Endothelial cell of hepatic sinusoid (primary cell): Measurements from ENCODE around the gene LDLRAD2.
"Not testable (repeated sequence)": the region's sequence is repeated elsewhere in the genome, so short reads cannot be mapped to it uniquely, and the experiment has no call there.

ENCODE experiments used
- in situ Hi-C: cut with HindIII; loops from 2 replicates; pipeline ENCODE4 v1.10.0; 2017; ENCODE audit warnings: low sequenced_read_pairs

The LDLRAD2 gene

GRCh38 chr1:21823980-21824702 lies 12.1 kb downstream of the LDLRAD2 start:
- in situ Hi-C loops = no loop called here

DNA sequence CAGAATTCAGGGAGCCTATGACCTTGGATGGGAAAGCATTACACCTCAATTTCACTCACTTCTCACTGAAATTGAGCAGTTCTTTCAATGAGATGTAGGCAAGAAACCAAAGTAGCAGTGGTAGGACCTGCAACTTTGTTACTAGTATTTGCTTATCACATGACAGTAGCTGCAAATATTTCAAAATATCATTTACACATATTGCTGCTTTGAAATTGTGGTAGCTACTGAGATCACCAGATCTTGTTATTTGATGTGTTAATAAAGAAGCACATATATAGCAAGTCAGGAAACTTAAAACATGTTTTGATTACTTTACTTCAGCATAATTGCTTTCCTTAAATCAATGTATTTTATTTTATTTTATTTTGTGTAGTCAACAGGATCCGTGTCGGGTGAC lies 12.9 kb downstream of the LDLRAD2 start:
- in situ Hi-C loops = no loop called here

- in situ Hi-C loops = no loop called here
These were observed 13.3 kb downstream of the LDLRAD2 start for GRCh38 chr1:21825393-21825792.

- in situ Hi-C loops = not testable (repeated sequence)
These were observed 14.6 kb downstream of the LDLRAD2 start for GRCh38 chr1:21826694-21827093.

GRCh38 chr1:21827141-21827679 lies 15.1 kb downstream of the LDLRAD2 start:
- in situ Hi-C loops = no loop called here

DNA sequence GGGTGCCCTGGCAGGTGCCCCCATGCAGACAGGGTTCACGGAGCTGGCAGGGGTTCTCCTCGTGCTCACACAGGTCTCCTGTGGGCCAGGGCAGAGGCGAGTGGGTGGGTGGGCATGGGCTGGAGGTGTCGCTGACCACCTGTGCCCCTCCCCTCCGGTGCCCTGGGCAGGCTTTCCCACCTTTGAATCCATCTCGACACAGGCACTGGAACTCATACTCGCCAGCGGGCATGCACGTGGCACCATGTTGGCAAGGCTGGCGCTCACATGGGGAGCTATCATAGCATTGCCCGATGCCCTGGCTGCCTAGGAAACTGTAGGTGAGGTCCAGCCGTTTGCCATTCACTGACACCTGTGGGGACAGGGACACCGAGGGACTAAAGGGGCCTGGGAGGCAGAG lies 16.0 kb downstream of the LDLRAD2 start:
- in situ Hi-C loops = no loop called here

DNA sequence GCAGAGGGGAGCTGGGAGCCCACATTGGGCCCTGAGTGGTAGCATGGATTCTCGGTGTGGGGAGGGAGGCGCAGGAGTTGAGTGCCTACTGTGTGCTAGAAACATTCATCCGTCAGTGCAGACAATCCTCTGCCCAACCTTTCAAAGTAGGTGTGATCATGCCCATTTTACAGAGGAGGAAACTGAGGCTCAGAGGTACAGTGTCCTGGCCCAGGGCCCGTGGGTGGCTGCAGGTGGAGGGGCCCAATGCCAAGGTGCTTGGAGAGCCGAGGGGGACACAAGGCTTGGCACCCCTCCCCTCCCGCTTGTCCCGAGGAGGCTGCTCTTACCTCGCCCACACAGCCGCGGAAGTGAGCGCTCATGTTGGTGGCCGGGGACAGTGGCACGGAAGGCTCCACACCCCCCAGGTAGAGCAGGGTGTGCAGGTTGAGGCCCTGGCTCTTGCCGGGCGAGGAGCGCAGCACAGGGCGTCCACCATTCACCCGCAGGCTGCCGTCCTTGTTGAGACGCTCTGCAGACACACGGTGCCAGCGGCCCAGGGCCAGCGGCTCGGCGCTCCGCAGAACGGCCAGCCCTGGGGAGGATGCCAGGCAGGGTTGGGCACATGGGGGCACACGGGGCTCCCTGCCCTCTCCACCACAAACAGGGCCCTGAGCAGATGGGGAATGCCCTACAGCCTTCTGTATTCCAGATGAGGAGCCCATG lies 16.6 kb downstream of the LDLRAD2 start:
- in situ Hi-C loops = no loop called here

- in situ Hi-C loops = no loop called here
These were observed 17.2 kb downstream of the LDLRAD2 start for GRCh38 chr1:21829294-21829693.

GRCh38 chr1:21830792-21831453 lies 18.9 kb downstream of the LDLRAD2 start:
- in situ Hi-C loops = no loop called here

- in situ Hi-C loops = no loop called here
These were observed 19.4 kb downstream of the LDLRAD2 start for GRCh38 chr1:21831454-21831970.

- in situ Hi-C loops = no loop called here
These were observed 21.4 kb downstream of the LDLRAD2 start for GRCh38 chr1:21833392-21833976.

GRCh38 chr1:21834094-21834493 lies 22.0 kb downstream of the LDLRAD2 start:
- in situ Hi-C loops = no loop called here

DNA sequence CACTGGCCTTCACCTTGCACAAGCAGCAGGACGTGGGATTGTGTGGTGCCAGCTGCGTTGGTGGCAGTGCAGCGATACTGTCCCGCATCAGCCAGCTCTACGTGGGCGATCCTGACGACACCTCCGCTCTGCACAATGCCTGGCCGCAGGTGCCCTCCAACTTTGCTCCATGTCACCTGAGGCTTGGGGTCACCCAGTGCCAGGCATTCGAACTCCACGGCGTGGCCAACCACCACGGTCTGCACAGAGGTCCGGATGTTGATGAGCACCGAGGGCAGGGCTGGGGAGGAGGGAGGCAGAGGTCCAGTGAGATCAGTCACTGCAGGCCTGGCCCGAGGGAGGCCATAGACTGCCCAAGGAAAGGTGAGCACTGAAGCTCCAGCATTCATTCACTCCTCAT lies 22.6 kb downstream of the LDLRAD2 start:
- in situ Hi-C loops = no loop called here

DNA sequence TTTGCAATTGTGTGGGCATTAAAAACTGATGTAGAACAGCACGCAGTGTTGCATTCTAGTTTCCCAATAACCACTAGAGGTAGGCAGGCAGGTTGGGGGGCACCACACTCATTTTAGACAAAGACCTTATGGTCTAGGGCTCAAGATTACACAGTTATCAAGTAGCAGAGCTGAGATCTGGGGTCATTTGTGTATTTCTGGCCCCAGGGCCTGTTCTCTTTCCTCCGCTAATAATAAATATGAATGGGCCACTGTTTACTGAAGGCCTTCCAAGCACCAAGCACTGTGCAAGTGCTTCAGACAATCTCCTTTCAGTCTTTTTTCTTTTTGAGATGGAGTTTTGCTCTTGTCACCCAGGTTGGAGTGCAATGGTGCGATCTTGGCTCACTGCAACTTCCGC lies 23.9 kb downstream of the LDLRAD2 start:
- in situ Hi-C loops = no loop called here

DNA sequence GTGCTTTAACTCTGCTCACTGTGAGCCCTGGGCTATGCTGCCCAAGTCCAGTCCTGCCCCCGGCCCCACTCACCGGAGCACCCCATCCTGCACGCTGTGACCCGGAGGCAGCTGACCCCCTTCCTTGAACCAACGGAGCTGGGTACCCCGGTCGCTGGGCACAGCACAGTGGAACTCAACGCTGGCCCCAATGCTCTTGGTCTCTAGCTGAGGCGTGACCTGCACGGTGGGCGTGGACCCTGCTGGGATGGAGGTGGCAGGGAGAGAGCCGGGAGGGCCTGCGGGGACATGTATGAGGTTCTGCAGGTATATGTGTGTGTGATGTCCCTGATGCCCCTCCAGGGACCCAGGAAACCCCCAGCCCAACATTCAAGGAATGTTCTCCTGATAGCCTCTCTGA lies 24.7 kb downstream of the LDLRAD2 start:
- in situ Hi-C loops = no loop called here

- in situ Hi-C loops = no loop called here
These were observed 25.4 kb downstream of the LDLRAD2 start for GRCh38 chr1:21837476-21837875.

DNA sequence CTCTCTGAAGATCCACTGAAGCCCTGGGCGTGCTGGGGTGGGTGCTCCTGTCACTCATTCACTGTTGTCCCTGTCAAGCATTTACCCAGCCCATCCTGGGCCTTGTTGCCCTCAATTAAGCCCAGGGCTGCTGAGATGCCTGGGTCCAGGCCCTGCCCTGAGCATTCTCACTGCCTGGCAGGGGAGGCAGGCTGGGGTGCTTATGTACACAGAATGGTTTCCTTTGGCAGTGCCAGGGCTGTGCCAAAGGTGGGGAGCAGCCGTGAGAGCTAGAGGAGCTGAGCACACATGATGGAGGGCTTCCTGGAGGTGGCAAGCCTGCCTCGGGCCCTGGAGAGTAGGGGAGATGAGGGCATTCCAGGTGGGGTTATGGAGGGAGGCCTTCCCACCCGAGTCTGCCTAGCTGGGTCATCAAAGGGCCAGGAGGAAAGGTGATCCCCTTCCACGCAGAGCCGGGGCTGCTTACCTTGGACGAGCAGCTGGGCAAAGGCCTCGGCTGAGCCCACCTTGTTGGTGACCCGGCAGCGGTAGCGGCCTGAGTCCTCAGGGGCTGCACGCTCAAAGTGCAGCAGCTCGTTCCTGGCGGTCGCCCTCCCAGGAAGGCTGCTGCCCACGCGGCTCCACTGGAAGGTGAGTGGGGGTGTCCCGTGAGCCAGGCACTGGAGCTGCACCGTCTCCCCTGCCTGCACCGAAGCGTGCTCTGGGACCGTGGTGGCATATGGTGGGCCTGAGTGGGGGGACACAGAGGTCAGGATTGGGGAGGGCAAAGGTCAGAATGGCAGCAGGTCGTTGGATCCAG lies 26.5 kb downstream of the LDLRAD2 start:
- in situ Hi-C loops = no loop called here

DNA sequence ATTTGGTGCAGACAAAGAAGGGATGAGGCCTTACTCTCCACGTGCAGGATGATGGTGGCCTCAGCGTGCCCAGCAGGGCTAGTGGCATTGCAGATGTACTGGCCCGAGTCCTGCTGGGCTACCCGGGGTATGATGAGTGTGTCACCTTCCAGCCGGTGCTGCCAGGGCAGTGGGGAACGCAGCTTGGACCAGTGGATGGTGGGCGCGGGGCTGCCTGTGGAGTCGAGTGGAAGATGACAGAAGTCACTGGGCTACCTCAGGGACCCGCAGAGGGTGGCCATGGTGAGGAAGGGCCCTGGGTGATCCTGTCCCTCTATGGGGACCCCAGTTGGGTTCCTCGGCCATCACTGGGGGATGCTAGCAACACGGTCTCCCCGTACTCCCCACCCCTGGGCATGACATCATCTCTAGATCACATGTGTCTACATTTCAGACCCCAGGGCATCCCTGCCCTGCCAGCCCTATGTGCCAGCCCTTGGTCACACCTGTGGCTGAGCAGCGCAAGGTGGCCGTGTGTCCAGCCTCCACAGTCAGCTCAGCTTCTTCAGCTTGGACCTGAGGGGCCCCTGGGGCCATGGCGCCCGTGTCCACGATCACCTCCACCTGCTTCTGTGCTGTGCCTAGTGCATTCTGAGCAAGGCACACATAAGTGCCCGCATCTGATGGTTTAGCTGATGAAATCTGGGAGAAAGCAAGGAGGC lies 27.4 kb downstream of the LDLRAD2 start:
- in situ Hi-C loops = no loop called here

DNA sequence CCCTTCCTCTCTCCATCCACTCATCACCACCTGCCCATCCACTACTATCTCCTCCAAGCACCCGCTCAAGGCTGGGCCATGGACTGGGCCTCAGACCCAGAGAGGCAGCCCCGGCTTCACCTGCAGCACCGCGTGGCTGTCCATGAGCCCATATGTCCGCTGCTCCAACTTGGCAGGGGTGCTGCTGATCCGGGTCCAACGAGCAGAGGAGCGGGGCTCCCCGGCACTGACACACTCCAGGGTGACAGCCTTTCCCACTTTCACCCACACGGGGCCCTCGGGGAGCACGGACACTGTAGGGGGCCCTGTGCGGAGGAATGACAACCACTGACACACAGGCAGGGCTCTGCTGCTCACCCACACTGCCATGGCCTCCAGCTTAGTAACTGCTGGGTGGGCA lies 28.9 kb downstream of the LDLRAD2 start:
- in situ Hi-C loops = no loop called here
